ENCODE measurements around the gene UBXN6.

- TF ChIP-seq CTCF (IDR thresholded peaks at IDR 0.05) (no peak), POLR2A (IDR thresholded peaks at IDR 0.05) (no peak), EP300 (IDR thresholded peaks at IDR 0.05) (no peak)
These were observed 7.4 kb upstream of the UBXN6 start for GRCh38 chr19:4464815-4465581.
